ENCODE results near the gene PCYT1A. TPM values are rescaled to one million over a fixed set of nuclear protein-coding genes. Genes with fewer than 3 reads are reported as not detected.

The PCYT1A gene
- total and polyA plus RNA-seq, 2 of the 13 experiments (the other 11 are each of a cell fraction or from before 2014, with no cell fraction given), result 26.4 to 45.3 TPM

DNA sequence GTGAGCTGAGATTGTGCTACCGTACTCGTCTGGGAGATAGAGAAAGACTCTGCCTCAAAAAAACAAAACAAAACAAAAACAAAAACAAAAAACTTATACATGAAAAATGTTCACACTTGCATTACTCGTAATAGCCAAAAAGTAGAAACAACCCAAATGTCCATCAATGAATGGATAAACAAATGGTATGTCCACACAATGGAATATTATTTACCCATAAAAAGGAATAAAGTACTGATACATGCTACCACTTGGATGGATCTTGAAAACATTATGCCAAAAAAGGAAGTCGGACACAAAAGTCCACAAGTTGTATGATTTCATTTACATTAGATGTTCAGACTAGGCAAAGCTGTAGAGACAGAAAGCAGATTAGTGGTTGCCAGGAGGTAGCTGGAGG lies 26.7 kb downstream of the PCYT1A start:
- in situ Hi-C loops (cut with HindIII; ENCODE audit: extremely low pct_ligation_motif_present, low pct_unique_long_range_greater_than_20kb) (no loop called here), intact Hi-C loops (cut with micrococcal nuclease; ENCODE audit: unreplicated experiment) (no loop called here)
- CTCF ChIA-PET (ENCODE audit: low intra/inter-chr PET ratio, low total read pairs), result no interaction called here
- Histone ChIP-seq H4K20me1 (ENCODE audit: insufficient read depth, low read length) (no peaks in the 10 kb centered on the region), H3K4me3 (replicated peaks in 1 of 3; ENCODE audit: insufficient read depth in 1 of 3, low read depth in 2 of 3, low read length in 3 of 3) (no peak overlapping the region), H3K79me2 (ENCODE audit: insufficient read depth, low read length) (peaks cover 6% of the 10 kb centered on the region), H3K4me2 (ENCODE audit: low read depth, low read length) (no peak overlapping the region), H2AFZ (ENCODE audit: low read length) (no peak overlapping the region), H3K36me3 (replicated peaks in 1 of 2; ENCODE audit: control insufficient read depth in 1 of 2, insufficient read depth in 2 of 2, low read length in 2 of 2) (peaks cover 1 to 26% of the 10 kb centered on the region in 2 experiments; a peak in 2 of 5 replicates), H3K4me1 (ENCODE audit: insufficient read depth, low read length) (peaks cover 11% of the 10 kb centered on the region), H3K9ac (ENCODE audit: insufficient read depth, low read depth, low read length) (no peak overlapping the region), H3K27me3 (ENCODE audit: control insufficient read depth in 1 of 2, insufficient read depth in 2 of 2, low read length in 2 of 2) (no peaks in the 10 kb centered on the region), H3K27ac (ENCODE audit: extremely low read length, insufficient read depth, low read length) (no peak overlapping the region), H3K9me3 (ENCODE audit: low read length) (no peaks in the 10 kb centered on the region)
- POLR2A ChIA-PET, result no interaction called here
- no TSS peak for BruUV-seq (replicated peaks)
- ATAC-seq (no peak), DNase-seq (ENCODE audit: low spot score) (no peak), FAIRE-seq (no peak)
- WGBS (ENCODE audit: low lambda C conversion rate), result 98% methylated on average over 4 of the region's 4 CpGs
- TF ChIP-seq YEATS4 (CRISPR knock-in tag; IDR thresholded peaks at IDR 0.05; ENCODE audit: borderline replicate concordance) (no peak), GATAD2A (CRISPR knock-in tag; IDR thresholded peaks at IDR 0.05) (no peak)

DNA sequence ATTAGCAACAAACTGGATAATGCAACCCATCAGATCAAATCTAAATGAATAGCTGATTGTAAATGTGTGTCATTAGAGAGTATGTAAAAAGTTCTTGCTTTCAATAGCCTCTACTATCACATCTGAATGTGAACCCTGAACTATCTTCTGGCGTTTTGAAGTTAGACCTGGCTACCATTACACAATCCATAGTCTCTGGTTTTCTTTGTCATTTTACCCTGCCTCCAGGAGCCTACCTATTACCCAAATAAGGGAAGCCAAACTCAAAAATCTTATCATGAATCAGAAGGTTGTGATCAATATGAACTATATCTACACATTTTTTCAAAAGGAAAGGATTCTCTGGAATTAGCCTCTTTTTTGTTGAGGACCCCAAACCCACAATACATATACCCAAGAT lies 31.8 kb downstream of the PCYT1A start:
- FAIRE-seq (peak; percentile 71), DNase-seq (ENCODE audit: low spot score) (peak; percentile 53), ATAC-seq (peak; percentile 77)
- Histone ChIP-seq H3K27ac (ENCODE audit: extremely low read length, insufficient read depth, low read length) (peak overlapping the region; percentile 48), H3K9me3 (ENCODE audit: low read length) (no peaks in the 10 kb centered on the region), H3K79me2 (ENCODE audit: insufficient read depth, low read length) (peaks cover under 1% of the 10 kb centered on the region), H3K36me3 (replicated peaks in 1 of 2; ENCODE audit: control insufficient read depth in 1 of 2, insufficient read depth in 2 of 2, low read length in 2 of 2) (peaks cover 0 to 12% of the 10 kb centered on the region in 2 experiments; a peak in 2 of 5 replicates), H3K4me1 (ENCODE audit: insufficient read depth, low read length) (peaks cover 17% of the 10 kb centered on the region), H3K9ac (ENCODE audit: insufficient read depth, low read depth, low read length) (no peak overlapping the region), H2AFZ (ENCODE audit: low read length) (no peak overlapping the region), H3K4me3 (replicated peaks in 1 of 3; ENCODE audit: insufficient read depth in 1 of 3, low read depth in 2 of 3, low read length in 3 of 3) (no peak overlapping the region), H4K20me1 (ENCODE audit: insufficient read depth, low read length) (no peaks in the 10 kb centered on the region), H3K27me3 (ENCODE audit: control insufficient read depth in 1 of 2, insufficient read depth in 2 of 2, low read length in 2 of 2) (no peaks in the 10 kb centered on the region), H3K4me2 (ENCODE audit: low read depth, low read length) (no peak overlapping the region)
- intact Hi-C loops (cut with micrococcal nuclease; ENCODE audit: unreplicated experiment) (loop anchor here (2.0 kb wide), 1 partner anchor 37 kb away; no protein-coding TSS in a partner anchor), in situ Hi-C loops (cut with HindIII; ENCODE audit: extremely low pct_ligation_motif_present, low pct_unique_long_range_greater_than_20kb) (loop anchor here (5.0 kb wide), 1 partner anchor 262 kb away; the partner anchor contains the start of gene SMCO1)
- BruUV-seq (replicated peaks), result no TSS peak
- POLR2A ChIA-PET, result no interaction called here
- 0% methylated on average over 1 of the region's 1 CpG for WGBS (ENCODE audit: low lambda C conversion rate)
- CTCF ChIA-PET (ENCODE audit: low intra/inter-chr PET ratio, low total read pairs), result interaction anchor here (3.0 kb wide), 1 partner anchor 264 kb away, joined by 28 read pairs; no protein-coding TSS in a partner anchor
- TF ChIP-seq HNF4G (IDR thresholded peaks at IDR 0.05; ENCODE audit: borderline replicate concordance, low read depth, low read length) (peak; percentile 33; the same call in 1 of the 2 replicates), HNF4G (CRISPR knock-in tag; IDR thresholded peaks at IDR 0.05; ENCODE audit: borderline replicate concordance, low read depth) (no peak), SIX4 (CRISPR knock-in tag; IDR thresholded peaks at IDR 0.05) (no peak), EP300 (IDR thresholded peaks at IDR 0.05; ENCODE audit: low read depth in 2 of 2, low read length in 2 of 2) (0 out of 4 replicates have a peak, but pooled peaks of 1 of the 2 experiments have one; percentile 16), EP300 (CRISPR knock-in tag; IDR thresholded peaks at IDR 0.05; ENCODE audit: borderline replicate concordance) (no peak)
- TF ChIP-seq, protein P1, sequence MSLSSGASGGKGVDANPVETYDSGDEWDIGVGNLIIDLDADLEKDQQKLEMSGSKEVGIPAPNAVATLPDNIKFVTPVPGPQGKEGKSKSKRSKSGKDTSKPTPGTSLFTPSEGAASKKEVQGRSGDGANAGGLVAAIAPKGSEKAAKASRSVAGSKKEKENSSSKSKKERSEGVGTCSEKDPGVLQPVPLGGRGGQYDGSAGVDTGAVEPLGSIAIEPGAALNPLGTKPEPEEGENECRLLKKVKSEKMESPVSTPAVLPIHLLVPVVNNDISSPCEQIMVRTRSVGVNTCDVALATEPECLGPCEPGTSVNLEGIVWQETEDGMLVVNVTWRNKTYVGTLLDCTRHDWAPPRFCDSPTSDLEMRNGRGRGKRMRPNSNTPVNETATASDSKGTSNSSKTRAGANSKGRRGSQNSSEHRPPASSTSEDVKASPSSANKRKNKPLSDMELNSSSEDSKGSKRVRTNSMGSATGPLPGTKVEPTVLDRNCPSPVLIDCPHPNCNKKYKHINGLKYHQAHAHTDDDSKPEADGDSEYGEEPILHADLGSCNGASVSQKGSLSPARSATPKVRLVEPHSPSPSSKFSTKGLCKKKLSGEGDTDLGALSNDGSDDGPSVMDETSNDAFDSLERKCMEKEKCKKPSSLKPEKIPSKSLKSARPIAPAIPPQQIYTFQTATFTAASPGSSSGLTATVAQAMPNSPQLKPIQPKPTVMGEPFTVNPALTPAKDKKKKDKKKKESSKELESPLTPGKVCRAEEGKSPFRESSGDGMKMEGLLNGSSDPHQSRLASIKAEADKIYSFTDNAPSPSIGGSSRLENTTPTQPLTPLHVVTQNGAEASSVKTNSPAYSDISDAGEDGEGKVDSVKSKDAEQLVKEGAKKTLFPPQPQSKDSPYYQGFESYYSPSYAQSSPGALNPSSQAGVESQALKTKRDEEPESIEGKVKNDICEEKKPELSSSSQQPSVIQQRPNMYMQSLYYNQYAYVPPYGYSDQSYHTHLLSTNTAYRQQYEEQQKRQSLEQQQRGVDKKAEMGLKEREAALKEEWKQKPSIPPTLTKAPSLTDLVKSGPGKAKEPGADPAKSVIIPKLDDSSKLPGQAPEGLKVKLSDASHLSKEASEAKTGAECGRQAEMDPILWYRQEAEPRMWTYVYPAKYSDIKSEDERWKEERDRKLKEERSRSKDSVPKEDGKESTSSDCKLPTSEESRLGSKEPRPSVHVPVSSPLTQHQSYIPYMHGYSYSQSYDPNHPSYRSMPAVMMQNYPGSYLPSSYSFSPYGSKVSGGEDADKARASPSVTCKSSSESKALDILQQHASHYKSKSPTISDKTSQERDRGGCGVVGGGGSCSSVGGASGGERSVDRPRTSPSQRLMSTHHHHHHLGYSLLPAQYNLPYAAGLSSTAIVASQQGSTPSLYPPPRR (CRISPR knock-in tag; IDR thresholded peaks at IDR 0.05; ENCODE audit: borderline replicate concordance), result no peak
- TF ChIP-seq, protein P2, sequence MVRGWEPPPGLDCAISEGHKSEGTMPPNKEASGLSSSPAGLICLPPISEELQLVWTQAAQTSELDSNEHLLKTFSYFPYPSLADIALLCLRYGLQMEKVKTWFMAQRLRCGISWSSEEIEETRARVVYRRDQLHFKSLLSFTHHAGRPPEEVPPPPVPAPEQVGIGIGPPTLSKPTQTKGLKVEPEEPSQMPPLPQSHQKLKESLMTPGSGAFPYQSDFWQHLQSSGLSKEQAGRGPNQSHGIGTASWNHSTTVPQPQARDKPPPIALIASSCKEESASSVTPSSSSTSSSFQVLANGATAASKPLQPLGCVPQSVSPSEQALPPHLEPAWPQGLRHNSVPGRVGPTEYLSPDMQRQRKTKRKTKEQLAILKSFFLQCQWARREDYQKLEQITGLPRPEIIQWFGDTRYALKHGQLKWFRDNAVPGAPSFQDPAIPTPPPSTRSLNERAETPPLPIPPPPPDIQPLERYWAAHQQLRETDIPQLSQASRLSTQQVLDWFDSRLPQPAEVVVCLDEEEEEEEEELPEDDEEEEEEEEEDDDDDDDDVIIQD (CRISPR knock-in tag; IDR thresholded peaks at IDR 0.05; ENCODE audit: low read depth), result peak; percentile 34; the same call in 1 of the 2 replicates
- TF ChIP-seq, protein P3, sequence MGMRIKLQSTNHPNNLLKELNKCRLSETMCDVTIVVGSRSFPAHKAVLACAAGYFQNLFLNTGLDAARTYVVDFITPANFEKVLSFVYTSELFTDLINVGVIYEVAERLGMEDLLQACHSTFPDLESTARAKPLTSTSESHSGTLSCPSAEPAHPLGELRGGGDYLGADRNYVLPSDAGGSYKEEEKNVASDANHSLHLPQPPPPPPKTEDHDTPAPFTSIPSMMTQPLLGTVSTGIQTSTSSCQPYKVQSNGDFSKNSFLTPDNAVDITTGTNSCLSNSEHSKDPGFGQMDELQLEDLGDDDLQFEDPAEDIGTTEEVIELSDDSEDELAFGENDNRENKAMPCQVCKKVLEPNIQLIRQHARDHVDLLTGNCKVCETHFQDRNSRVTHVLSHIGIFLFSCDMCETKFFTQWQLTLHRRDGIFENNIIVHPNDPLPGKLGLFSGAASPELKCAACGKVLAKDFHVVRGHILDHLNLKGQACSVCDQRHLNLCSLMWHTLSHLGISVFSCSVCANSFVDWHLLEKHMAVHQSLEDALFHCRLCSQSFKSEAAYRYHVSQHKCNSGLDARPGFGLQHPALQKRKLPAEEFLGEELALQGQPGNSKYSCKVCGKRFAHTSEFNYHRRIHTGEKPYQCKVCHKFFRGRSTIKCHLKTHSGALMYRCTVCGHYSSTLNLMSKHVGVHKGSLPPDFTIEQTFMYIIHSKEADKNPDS (CRISPR knock-in tag; IDR thresholded peaks at IDR 0.05), result no peak
